GM21529 (cell line): Measurements from ENCODE around the gene TBX4.

ENCODE experiments used
- ATAC-seq: cut with Tn5 transposase; IDR thresholded peaks from one replicate; pipeline ENCODE4 v1.9.1; 2021; ENCODE audit not compliant: unreplicated experiment

TBX4 gene

GRCh38 chr17:61412860-61413660, 39.2 kb upstream of the TBX4 start:
- no peak for ATAC-seq

GRCh38 chr17:61413661-61414126, 38.5 kb upstream of the TBX4 start:
- ATAC-seq, result no peak

- no peak for ATAC-seq
These were observed 37.9 kb upstream of the TBX4 start for GRCh38 chr17:61414141-61414935.

DNA sequence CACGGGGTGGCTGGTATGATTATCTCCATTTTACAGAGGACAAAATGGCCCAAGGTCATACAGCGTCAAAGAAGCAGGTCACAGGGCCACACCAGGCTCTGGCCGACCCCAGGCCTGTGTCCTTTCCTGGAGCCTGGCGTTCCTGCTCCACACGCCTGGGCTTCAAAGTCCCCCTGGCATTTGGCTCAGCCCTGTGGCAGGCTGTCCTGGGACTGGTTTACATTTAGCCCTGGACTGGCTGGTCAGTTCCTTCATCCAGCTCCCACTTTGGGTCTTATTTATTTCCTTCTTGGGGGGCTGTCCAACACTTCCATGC, 37.3 kb upstream of the TBX4 start:
- ATAC-seq, result no peak

- ATAC-seq, result no peak
These were observed 36.6 kb upstream of the TBX4 start for GRCh38 chr17:61415374-61416210.

- ATAC-seq, result no peak
These were observed 36.0 kb upstream of the TBX4 start for GRCh38 chr17:61416211-61416539.

DNA sequence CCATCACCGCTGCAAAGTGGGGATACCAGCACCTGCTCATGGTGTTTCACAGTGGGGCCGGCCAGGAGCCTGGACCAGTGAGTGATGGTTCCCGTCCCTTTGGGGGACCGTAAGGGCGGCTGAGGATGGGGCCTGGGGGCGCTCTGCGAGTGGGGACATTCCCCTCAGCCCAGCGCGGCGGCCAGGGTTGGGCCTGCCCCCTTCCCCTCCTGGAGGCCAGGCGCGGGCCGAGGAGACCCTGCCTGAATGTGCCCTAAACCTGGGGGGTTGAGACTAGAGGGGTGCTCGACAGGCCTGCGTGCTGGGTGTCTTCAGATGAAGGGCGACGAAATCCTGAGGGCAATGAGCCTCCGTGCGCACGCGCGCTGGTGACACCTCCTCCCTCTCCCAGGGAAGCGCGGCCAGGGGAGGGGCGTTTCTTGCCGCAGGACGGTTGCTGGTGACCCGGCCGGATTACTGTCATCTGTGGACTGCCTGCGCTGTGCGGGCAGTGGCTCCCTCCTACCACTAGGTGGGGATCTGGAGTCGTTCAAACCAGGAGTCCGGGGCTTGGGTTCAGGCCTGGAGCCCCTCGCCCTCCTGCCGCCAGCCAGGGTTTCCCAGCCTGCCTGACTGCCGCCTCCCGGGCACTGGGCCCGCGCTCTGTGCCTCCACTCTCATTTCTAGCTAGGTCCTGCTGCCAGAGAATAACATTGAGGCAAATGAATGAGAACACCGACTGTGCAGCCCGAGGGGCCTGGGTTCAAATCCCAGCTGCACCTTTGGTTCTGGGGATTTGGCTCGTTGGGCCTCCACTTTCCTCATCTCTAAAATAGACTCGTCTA, 35.5 kb upstream of the TBX4 start:
- peak; percentile 43 for ATAC-seq

GRCh38 chr17:61418449-61418848, 33.8 kb upstream of the TBX4 start:
- ATAC-seq, result no peak

DNA sequence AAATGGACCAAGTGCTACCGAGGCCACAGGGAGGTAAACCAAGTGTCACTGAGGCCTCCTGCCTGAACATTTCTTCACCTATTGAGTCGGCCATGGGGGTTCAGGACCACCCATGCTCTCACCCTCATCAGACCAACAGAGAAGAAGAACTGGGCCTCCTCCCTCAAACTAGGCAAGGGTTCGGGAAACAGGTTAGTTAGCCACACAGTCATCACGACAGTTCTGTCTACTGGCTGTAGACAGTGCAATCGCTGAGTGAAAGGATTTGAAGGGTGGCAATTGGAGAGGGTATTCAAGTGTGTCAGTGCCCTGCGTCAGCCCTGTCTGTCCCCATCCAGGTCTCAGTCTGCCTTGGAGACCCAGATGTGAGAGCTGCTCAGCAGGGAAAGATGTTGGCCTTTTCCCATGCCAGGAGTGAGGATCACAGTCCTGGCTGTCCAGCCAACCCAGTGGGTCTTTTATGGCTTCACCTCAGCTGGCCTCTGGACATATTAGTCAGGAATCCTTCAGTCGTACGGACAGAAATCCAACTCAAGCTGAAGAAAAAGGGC, 32.7 kb upstream of the TBX4 start:
- ATAC-seq, result no peak

- ATAC-seq, result no peak
These were observed 32.2 kb upstream of the TBX4 start for GRCh38 chr17:61420052-61420451.

GRCh38 chr17:61420745-61421398, 31.4 kb upstream of the TBX4 start:
- no peak for ATAC-seq

- no peak for ATAC-seq
These were observed 30.8 kb upstream of the TBX4 start for GRCh38 chr17:61421460-61421859.

GRCh38 chr17:61422116-61422799, 30.0 kb upstream of the TBX4 start:
- ATAC-seq, result no peak

DNA sequence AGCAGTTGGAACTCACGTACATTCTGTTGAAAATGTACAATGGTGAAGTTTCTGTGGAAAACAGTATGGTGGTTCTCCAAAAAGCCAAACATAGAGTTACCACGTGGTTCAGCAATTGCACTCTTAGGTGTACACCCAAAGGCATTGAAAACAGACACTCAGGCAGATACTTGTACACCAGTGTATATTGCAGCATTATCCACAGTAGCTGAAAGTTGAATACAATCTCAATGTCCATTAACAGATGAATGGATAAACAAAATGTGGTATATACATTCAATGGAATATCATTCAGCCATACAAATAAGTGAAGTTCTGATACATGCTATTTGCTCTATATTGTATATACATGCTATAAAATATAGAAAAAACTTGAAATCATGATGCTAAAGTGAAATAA, 29.4 kb upstream of the TBX4 start:
- no peak for ATAC-seq

DNA sequence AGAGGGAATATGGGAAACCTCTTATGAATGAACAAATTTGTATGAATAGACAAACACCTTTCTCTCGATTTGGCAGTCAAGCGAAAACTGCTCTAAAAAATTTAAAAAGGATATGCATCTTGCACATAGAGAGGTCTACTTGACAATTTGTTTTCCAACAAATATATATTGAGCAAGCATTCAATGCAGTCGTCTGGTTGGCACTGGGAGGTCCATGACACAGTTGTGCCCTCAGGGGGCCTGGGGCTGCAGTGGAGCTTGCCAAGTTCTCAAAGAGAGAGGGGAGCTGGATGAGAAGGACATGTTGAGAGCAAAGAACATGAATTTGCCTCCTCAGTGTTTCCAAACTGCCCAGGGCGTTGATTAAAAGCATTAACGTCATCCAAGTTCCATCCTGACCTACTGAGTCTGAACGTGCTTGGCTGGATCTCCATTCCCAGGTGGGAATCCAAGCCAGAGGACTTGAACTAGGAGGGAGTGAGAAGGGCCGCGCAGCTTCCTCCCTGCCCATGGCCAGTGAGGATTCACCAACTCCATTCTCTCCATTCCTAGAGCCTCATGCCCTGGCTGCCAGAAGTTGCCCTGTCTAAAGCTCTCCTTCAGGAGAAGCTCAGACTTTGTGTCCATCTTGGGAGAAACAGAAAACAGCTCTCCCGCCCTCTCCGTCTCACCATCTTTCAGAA, 28.1 kb upstream of the TBX4 start:
- no peak for ATAC-seq

DNA sequence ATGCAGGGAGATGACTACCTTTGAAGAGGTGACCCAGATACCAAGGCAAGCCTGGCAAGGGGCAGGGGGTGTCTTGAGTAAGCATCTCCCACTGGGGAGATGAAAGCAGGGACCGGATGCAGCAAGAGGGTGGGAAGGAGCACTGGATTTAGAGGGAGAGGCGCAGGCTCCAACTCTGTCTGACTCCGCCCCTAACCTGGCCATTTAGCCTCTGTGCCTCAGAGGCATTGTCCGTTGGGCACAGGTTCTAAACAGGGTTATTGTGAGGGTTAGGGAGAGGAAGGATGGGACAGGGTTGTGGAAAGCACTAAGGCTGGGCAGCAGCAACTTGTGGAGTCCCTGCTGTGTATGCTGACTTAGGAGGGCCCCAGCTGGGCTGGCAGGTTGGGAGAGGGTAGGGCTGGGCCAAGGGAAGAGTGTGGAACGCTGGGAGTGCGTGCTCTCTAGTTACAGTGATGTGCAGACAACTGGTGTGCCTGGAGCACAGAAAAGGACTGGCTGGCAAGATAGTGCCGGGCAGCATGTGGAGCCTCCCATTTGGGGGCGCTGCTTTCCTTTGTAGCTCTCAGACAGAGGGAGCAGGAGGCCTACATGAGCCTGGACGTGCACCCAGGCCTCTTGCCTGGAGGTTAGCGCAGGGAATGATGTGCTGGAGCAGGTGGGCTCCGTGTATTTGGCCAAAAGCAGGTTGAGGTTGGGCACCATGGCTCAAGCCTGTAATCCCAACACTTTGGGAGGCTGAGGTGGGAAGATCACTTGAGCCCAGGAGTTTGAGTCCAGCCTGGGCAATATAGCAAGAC, 26.3 kb upstream of the TBX4 start:
- no peak for ATAC-seq

GRCh38 chr17:61426482-61427304, 25.5 kb upstream of the TBX4 start:
- no peak for ATAC-seq
